GM18867 (cell line): ENCODE results near the gene INSYN2A.

Experiments used
- ATAC-seq: cut with Tn5 transposase; IDR thresholded peaks from one replicate; pipeline ENCODE4 v1.9.1; 2021; ENCODE audit warnings: mild to moderate bottlenecking, moderate library complexity; ENCODE audit not compliant: unreplicated experiment

Gene INSYN2A

DNA sequence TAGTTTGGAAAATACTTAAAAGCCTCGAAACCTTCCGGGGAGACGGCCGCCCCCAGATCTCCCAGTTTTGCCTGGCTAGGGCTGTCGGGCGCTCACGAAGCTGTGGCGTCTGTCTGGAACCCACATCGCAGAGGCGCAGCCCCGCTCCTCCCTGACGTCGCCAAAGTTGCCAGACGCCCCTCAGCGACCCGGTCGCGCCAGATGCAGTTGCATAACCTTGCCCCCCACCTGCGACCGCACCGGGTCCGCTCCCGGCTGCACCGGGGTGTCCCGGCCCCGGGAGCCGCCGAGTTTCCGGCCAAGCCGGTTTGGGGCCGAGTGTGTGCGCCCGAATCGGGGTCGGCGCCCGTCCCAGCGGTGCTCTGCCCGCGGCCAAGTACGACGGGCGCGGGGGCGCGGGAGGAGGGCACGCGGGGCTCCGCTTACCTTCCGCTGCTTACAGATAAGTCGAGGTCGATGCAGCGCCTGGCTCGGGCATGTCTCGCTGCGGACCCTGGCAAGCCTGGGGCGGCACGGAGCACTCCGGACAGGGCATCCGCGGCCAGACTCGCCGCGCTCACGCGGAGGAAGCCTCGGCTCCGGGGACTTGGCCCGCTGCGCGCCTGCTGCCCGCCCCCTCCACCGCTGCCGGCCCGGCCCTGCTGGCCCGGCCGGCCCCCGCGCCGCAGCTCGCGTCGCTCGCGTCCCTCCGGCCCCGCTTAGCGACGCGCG, 665 bp downstream of the INSYN2A start:
- no peak for ATAC-seq

DNA sequence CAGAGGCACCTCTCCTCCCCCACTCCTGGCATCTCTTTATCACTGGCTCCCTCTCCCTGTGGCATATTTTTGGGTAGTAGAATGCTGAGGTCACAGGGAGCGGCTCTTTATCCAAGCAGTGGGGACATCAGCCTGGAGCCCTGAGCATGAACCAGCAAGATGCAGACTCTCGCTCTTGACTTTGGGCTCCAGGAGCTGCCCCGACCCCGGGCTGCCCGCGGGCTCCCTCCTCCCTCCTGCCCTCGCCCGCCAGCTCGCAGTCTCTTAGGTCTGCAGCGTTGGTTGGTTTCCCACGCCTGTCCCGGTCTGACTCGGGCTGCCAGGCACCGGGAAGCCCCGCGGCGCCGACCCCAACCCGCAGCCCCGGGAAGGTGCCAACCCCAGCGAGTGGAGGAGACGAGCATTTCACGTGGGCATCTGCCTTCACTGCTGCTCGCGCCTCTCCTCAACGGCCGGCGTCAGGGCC, 1.3 kb downstream of the INSYN2A start:
- no peak for ATAC-seq

DNA sequence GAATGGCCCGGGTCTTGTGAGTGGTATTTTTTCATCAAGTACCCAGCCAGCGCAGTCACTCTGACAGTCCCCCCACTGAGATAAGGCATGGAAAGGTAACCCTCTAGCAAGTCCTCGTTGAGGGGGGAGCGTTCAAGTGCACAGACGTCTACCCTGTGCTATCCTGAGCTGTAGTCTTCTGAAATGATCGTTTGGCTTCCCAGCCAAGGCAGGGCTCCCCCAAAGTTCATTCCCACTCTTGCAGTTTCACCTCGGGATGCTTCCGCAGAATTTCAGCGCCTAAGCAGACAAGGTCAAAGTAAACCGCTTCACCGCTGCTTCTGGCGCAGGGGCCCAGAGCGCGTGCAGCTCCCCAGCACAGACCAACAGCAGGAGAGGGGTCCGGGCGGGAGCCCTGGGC, 1.8 kb downstream of the INSYN2A start:
- ATAC-seq: no peak

DNA sequence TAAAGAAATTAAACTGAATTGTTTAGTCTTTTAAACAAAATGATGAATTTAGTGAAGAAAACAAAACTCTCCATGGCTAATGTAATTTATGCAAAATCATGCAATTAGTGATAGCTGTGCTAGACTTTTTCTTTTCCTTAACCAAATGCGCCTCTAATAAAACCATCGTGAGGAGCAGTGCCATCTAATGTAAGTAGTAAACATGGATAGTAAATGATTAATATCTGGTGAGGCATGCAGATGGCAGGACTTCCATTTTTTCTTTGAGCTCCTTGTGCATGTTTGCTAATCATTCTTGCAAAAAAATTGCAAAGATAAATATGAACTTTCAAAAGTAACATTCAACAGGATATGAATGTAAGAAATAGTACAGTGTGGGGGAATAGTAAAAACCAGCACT, 2.3 kb downstream of the INSYN2A start:
- ATAC-seq: no peak

DNA sequence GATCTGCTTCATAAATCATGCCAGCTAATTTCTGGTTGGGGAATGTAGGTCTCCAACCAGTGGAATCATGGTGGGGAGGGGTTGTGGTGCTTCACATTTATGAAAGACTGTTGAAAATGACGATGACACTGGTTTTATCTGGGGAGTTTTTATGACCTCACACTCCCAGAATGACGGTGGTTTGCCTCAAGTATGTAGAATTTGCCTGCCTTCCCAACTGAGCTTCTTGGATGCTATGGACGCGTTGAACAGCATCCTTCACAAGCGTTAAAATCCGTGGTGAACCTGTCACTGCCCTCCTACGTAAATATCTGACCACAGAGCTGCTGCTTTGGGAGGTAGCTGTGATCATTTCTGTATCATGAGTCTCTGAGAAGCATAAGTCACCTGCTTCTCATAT, 3.3 kb downstream of the INSYN2A start:
- ATAC-seq: no peak

DNA sequence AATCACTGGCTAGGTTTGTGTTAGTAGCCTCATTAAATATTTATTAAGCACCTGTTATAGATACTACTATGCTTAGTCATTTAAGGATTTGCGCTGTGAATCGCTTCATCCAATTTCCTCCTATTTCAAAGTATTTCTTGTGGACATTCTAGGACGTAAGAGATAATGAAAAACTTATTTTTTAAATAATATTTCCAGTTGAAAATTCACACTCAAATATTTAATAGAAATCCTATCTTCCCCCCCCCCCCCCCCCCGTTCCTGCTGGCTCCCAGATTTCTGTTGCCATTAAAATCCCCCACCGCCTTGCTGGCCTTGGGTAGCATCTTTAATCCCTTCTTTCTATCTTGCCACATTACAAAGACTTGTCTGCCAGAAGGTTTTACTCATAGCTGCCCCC, 6.0 kb downstream of the INSYN2A start:
- ATAC-seq: no peak

DNA sequence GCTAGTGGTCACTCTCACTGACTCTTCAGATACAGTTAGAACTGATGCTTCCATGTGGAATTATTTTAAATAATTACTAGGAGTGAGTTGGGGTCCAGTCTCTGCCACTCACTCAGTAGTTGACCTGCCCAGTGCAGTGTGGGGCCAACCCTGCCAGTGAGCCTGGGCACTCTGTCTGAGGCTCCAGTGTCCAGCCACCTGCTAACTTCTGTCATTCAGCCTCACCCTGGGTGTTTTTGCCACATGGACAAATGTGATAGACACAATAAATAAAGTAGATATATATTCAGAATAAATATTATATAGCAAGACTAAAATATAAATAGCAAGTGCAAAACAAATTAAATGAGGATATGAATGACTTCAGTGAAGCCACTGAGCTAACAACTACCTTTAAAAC, 7.2 kb downstream of the INSYN2A start:
- no peak for ATAC-seq

DNA sequence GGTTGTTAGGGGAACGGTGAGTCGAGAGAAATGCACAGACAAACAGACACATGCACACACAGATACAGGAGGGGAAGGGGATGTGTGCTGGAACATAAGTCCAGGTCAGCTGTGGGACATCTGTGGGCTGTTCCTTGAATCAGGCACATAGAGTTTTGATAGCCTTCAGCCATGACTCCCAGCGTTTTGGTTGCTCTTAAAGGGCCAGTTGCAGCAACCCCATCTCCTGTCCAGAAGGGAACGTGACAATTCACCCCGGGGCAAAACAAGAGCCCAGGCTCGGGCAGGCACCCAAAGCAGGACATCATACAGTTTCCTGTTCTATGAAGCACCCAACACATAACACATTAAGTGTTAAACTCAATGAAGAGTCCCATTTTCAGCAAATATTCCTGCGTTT, 9.6 kb downstream of the INSYN2A start:
- no peak for ATAC-seq

DNA sequence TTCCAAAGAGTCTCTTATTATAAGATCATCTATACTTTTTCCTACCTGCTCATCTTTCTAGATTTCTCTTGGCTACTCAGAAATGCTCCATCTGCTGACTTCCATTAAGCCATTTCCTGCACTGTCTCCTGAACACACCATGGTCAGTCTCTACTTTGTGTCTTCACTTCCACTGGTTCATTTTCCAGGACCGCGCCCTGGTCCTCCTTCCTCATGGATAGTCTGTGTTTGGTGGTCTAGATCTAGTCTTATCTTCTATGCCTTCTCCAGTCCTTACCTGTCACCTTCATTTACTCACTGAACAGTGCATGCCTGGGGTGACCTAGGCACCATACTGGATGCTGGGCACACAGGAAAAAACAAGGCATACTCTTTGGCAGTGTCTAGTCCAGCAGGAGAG, 11.8 kb downstream of the INSYN2A start:
- no peak for ATAC-seq

DNA sequence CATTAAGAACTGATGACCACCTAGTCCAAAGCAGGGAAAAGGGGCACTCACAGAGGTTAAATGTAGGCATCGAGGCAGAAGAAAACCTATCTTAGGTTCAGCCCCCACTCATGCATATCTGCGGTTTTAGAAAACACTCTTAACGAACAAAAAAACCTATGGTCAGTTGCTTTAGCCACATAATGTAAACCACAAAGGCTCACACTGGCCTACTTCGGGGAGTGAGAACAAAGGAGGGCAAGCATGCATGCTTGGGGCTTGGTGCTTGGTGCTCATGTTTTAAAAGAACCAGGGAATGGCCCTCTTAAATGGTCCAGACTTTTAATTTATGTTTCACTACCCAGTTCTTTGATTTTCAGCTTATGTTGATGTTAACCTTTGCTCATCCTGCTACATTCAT, 14.2 kb downstream of the INSYN2A start:
- no peak for ATAC-seq

DNA sequence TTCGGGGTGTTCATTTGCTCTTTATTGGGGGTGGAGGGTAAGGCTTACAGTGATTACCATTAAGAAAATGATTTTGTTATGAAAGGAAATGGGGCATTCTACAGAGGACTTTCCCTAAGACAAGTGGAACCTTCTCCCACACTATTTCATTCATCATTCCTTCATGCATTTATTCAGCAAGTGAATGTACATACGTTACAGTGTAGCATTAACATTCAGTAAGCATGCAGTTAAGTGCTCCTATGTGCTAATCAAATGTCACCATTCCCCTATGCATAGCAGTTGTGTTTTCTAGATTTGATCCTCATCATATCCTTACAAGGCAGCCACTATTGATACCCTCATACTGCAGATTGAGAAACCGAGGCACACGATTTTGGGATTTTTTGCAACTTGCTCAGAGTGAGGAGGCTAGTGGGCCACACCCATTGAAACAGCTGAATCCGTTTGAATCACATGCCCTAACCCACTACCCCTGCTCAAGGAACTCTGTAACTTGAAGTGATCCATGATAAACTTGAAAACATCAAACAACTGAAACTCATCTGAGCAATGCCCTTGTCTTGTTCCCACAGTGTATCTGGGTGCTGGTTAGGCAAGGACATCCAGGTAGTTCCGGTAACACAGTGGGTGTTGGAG, 16.7 kb downstream of the INSYN2A start:
- no peak for ATAC-seq

DNA sequence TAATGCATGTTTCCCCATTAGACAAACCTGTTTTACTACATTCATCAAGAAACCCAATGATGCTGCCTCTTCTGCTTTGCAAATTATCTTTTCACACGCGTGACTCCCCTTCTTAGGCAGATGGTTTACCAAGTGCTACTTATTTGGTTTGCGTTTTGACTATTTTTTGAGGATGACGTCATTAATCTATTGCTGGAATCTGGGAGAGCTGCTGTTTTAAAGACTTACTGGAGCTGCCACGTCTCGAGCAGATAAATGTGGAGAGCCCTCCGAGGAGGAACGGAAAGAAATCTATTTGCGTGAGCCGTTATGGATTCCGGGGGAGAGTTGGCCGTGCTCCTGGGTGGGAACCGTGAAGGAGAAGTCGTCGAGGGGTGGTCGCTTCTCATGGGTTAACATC, 19.7 kb downstream of the INSYN2A start:
- ATAC-seq: no peak

DNA sequence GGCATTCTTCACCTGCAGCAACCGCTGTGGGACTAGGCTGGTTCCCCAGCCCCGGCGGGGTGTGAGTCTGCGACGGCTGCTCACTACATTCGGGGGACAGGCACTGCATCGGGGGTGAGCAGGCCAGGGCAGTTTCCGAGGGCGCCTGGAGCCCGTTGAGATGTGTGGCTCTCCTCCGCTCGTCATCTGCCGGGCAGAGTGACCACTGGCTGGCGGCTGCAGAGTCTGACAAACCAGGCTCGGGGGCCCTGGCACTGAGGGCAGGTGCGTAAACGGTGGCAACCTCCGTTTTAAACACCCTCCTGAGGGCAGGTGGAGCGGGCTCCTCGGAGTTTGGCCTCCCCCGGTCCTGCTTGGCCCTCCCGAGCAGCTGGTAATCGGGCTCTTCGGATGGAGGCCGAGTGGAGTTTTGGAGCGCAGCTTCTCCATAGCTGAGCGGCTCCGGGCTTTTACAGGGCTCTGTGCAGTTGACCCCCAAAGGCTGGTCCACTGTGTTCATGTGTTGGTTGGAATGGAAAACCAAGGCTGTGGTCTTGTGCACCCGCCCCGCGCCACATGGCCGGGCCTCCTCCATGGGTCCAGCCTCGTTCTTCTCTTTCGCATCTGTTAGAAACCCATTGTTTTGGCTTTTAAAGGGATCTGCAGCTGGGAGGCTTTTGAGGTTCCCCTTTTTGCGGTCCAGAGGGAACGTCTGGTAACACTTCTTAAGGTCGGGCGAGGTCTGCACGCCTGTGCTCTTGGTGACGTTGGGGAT, 20.9 kb downstream of the INSYN2A start:
- no peak for ATAC-seq

DNA sequence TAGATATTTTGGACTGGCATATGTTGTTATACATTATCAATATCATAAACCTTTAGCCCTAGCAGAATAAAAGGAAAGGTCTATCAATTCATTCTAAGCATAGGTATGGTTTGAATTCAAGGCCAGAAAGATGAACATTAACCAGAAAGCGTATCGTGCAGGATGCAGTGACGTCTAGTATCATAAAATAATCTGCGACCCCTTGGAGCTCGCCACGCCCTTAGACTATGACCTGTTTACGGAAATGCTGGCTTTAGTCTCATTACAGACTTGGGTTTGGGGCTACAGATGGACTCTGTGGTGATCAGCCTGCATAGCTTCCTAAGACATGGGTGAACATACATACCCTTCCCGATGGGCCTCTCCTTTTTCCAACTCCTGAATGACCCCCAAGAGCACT, 21.5 kb downstream of the INSYN2A start:
- no peak for ATAC-seq

DNA sequence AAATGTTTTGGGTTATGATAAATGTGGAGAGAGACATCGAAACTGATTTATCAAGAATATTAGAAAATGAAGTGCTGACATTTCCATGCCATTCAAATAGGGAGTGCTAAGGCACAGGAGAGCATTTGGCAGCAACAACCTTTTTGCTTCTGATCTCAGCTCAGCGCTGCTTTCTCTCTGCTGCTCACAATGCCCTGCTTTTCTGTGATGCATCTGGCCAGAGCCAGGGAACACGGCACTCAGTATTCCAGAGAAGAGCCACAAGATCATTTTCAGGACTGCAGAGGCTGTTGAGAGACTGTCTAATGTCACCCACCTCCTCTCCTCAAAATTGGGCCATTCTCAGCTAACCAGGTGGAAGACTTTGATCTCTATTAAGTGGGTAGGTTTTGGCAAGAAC, 28.1 kb downstream of the INSYN2A start:
- no peak for ATAC-seq

DNA sequence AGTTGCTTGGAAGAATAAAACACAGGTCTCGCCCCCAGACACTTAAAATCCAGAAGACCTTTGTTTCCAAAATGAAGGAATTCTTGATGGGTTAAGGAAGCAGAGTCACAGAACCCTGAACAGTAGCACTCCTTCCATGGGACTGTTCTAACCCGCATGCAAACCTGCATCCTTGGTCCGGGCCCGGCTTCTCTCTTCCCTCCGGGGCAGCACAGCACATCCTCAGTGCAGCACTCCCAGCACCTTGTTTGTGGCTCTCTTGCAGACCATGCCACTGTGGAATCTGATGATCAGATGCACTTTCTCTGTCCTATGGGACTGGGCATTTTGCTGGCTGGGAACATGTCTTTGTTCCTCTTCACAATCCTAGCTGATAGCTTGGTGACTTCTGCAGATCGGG, 33.5 kb downstream of the INSYN2A start:
- no peak for ATAC-seq

DNA sequence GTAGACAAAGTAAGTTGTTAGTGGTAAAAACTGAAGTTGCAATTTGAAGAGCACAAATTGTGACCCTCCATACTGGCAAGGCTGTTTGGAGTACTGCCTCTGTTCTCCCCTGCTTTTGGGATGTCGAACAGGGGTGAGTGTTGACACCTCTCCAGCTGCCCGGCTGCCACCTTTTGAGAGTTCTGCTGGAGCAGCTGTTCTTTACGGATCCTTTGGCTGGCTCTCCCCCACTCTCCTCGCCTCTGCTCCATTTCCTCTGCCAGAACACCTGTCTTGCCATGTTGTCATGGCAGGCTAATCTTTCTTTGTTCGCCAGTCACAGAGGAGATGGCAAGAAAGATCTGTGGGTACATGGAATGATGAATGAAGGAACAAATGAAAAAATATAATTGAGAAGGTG, 34.9 kb downstream of the INSYN2A start:
- no peak for ATAC-seq

DNA sequence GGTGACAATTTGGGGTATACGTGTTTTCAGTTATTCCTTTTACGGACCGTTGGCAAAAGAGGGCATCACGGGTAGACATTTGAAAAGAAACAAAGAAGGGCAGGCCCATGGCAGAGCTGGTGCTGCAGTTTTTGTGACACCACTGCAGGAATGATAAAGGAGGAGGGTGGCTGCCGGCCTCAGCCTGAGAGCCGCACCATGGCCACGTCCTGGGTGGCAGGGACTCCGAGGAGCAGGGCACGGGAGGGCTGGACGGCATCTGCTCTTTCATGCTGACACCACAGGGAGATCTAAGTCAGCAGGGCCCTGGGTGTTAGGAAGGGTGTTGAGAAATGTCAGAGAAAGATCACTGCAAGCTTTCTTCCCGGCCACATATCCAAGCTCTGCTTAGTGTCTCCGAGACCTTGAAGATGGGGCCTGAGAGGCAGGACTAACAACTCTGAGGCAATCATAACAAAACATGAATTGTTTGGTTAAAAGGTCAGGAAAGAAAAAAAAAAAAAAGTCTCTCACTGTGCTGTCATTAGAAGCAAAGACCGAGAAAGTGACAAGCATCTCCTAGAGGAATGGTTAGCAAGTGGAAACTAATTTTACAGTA, 36.6 kb downstream of the INSYN2A start:
- ATAC-seq: no peak

DNA sequence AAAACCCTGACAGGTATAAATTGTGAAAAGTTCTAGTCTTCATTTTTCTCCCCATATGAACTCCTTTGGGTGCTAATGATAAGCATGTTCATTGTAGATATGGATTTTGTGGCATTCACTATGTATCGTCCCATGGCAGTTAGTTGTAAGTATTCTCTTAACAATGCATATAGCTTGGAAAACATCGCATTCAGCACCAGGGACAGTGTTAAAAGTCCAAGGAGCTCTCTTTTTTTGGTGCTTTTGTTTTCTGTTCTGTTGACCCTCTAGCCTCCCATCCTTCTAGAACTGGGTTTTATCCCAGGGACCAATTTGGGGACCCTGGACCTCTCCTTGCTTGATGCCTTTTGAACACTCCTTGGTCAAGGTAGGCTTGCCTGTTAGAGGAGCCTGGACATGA, 37.7 kb downstream of the INSYN2A start:
- ATAC-seq: no peak

DNA sequence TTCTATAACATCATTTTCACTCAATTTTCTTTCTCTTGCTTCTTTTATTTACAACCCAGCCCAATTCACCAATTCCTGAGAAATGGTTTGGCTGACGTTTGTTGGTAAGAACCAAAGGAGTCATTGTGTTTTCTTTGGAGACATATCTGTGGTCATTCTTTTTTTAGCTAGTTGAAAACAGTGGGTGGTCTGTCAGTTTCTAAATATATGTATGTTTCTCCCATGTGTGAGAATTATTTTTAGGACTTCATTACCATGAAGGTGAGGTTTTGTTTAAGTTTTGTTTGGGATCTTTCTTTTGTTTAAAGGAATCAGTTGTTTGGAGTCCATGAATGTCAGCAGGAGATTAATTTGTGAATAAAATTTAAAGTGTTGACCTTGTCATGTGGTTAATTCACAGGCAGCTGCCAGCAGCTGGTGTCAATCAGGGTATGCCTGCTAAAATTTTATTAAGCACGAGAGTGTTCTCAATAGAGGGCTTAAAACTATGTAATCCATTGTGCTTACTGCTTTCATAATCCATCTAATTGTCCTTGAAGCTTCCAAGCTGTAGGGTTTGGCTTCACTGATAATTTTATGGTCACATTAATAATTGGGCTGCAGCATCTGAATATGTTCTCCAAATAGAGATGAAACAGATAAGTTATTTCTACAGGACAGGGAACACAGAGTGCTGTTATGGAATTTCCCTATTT, 38.7 kb downstream of the INSYN2A start:
- no peak for ATAC-seq

DNA sequence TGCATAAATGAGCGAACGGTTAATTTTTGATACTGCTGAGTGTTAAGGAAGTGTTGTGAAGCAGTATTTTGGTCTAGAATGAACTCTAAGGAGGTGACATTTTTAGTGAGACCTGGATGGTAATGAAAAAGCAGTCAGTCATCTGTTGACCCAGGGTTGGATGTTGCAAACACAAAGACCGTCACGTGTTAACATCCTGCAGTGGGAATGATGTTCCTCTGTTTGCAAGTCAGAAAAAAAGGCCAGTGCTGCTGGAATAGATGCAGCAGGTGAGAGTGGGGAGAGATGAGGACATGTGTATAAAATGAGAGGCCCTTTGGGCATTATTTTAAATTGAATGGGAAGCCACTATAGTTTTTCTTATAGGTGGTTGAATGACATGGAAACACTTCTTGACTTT, 39.3 kb downstream of the INSYN2A start:
- no peak for ATAC-seq
